ENCODE results near the gene ASCL5. TPM values are rescaled to one million over a fixed set of nuclear protein-coding genes. Genes with fewer than 3 reads are reported as not detected.

ASCL5 gene
- total RNA-seq, 1 experiment from 2014 or later: not detected

DNA sequence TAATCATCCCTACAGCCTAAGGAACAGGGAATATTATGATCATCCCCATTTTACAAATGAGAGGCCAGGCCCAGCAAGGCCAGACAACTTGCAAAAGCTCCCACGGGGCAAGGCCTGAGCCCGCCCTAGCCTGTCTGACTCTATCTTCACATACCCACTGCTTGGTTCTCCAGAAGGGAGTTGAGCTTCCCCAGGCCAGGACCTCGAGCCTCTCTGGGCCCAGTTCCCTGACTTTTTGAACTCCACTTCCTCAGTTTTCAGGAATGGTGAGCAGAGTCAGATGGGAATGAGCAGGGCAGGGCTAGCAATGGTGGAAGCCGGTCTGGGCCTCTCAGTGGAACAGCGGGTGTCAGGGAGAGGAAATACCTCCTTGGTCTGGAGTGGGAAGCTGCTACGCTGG lies 54.1 kb downstream of the ASCL5 start:
- DNase-seq (ENCODE audit: low spot score): no peak

DNA sequence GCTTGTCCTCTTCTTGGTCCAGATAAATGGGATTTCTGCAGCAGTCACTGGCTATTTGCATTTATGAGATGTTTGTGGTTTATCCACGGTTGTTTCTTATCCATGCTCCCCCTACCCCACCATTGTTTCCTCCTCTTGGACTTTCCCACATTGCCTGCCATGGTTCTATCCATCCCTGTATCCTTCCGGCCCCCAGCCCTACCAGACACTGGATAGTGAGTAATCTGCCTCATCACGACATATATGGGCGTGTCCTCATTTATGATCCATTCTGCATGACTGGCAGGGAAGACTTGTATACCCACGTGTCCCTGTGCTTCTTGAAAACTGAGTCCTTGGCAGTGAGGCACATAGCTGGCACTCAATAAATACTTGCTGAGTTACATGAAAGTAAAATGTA lies 54.8 kb downstream of the ASCL5 start:
- H3K27me3 ChIP-seq (replicated peaks; ENCODE audit: insufficient read depth, low read depth, low read length, poor library complexity): no peaks in the 10 kb centered on the region
- no peak overlapping the region for H3K4me3 ChIP-seq (ENCODE audit: low read depth, low read length, poor library complexity, severe bottlenecking)
- no peaks in the 10 kb centered on the region for H3K4me1 ChIP-seq (ENCODE audit: insufficient read depth, low read length, poor library complexity, severe bottlenecking)
- no peaks in the 10 kb centered on the region for H3K36me3 ChIP-seq (ENCODE audit: insufficient read depth, low read length, poor library complexity, severe bottlenecking)
- TF ChIP-seq, protein P1, sequence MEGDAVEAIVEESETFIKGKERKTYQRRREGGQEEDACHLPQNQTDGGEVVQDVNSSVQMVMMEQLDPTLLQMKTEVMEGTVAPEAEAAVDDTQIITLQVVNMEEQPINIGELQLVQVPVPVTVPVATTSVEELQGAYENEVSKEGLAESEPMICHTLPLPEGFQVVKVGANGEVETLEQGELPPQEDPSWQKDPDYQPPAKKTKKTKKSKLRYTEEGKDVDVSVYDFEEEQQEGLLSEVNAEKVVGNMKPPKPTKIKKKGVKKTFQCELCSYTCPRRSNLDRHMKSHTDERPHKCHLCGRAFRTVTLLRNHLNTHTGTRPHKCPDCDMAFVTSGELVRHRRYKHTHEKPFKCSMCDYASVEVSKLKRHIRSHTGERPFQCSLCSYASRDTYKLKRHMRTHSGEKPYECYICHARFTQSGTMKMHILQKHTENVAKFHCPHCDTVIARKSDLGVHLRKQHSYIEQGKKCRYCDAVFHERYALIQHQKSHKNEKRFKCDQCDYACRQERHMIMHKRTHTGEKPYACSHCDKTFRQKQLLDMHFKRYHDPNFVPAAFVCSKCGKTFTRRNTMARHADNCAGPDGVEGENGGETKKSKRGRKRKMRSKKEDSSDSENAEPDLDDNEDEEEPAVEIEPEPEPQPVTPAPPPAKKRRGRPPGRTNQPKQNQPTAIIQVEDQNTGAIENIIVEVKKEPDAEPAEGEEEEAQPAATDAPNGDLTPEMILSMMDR (conservative IDR thresholded peaks at IDR 0.05; ENCODE audit: low read depth, low read length): no peak
- no peak for TF ChIP-seq EZH2 (IDR thresholded peaks at IDR 0.05; ENCODE audit: borderline replicate concordance, low read depth, low read length, poor library complexity, severe bottlenecking)
- no peaks in the 10 kb centered on the region for H3K9me3 ChIP-seq (ENCODE audit: low read depth, low read length, poor library complexity, severe bottlenecking)
- intact Hi-C loops (cut with micrococcal nuclease; ENCODE audit: unreplicated experiment): no loop called here
- ChIA-PET CTCF (no interaction called here), POLR2A (ENCODE audit: low non-redundant PET) (no interaction called here)
- H3K27ac ChIP-seq (ENCODE audit: low read depth, low read length, poor library complexity, severe bottlenecking): no peak overlapping the region
- BruUV-seq (replicated peaks): no TSS peak
- no peak for DNase-seq (ENCODE audit: low spot score)

More for the DNA sequence above, 54.1 kb downstream of the ASCL5 start:
- Histone ChIP-seq H3K27me3 (replicated peaks; ENCODE audit: insufficient read depth, low read depth, low read length, poor library complexity) (no peaks in the 10 kb centered on the region), H3K4me1 (ENCODE audit: insufficient read depth, low read length, poor library complexity, severe bottlenecking) (no peaks in the 10 kb centered on the region), H3K9me3 (ENCODE audit: low read depth, low read length, poor library complexity, severe bottlenecking) (no peaks in the 10 kb centered on the region), H3K36me3 (ENCODE audit: insufficient read depth, low read length, poor library complexity, severe bottlenecking) (no peaks in the 10 kb centered on the region), H3K4me3 (ENCODE audit: low read depth, low read length, poor library complexity, severe bottlenecking) (no peak overlapping the region), H3K27ac (ENCODE audit: low read depth, low read length, poor library complexity, severe bottlenecking) (no peak overlapping the region)
- ChIA-PET CTCF (no interaction called here), POLR2A (ENCODE audit: low non-redundant PET) (no interaction called here)
- intact Hi-C loops (cut with micrococcal nuclease; ENCODE audit: unreplicated experiment): no loop called here
- no TSS peak for BruUV-seq (replicated peaks)
- TF ChIP-seq, protein P1 (conservative IDR thresholded peaks at IDR 0.05; ENCODE audit: low read depth, low read length): no peak
- no peak for TF ChIP-seq EZH2 (IDR thresholded peaks at IDR 0.05; ENCODE audit: borderline replicate concordance, low read depth, low read length, poor library complexity, severe bottlenecking)

DNA sequence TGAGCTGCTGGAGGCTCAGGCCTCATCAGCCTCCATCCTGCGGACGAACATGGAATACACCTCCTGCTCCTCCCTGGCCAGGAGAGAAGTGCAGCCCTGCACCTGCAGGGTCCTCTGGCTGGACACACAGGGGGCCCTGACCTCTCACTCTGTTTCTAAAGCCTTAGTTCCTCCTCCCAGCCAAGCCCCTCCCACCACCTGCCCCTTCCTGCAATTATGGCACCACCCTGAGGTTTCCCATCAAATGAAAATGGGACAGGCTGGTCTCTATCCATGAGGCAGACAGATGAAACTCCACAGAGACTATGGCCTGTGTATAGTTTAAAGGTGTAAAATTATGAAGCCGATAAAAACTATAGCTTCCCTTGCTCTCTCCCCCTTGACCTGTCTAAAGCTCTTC lies 57.3 kb downstream of the ASCL5 start:
- CTCF ChIA-PET: no interaction called here
- no peaks in the 10 kb centered on the region for H3K9me3 ChIP-seq (ENCODE audit: low read depth, low read length, poor library complexity, severe bottlenecking)
- H3K36me3 ChIP-seq (ENCODE audit: insufficient read depth, low read length, poor library complexity, severe bottlenecking): no peaks in the 10 kb centered on the region
- H3K4me1 ChIP-seq (ENCODE audit: insufficient read depth, low read length, poor library complexity, severe bottlenecking): no peaks in the 10 kb centered on the region
- TF ChIP-seq EZH2 (IDR thresholded peaks at IDR 0.05; ENCODE audit: borderline replicate concordance, low read depth, low read length, poor library complexity, severe bottlenecking): no peak
- TF ChIP-seq, protein P1 (conservative IDR thresholded peaks at IDR 0.05; ENCODE audit: low read depth, low read length): no peak
- H3K27ac ChIP-seq (ENCODE audit: low read depth, low read length, poor library complexity, severe bottlenecking): no peak overlapping the region
- no TSS peak for BruUV-seq (replicated peaks)
- POLR2A ChIA-PET (ENCODE audit: low non-redundant PET): no interaction called here
- H3K4me3 ChIP-seq (ENCODE audit: low read depth, low read length, poor library complexity, severe bottlenecking): no peak overlapping the region
- intact Hi-C loops (cut with micrococcal nuclease; ENCODE audit: unreplicated experiment): no loop called here
- no peaks in the 10 kb centered on the region for H3K27me3 ChIP-seq (replicated peaks; ENCODE audit: insufficient read depth, low read depth, low read length, poor library complexity)
- DNase-seq (ENCODE audit: low spot score): no peak
